A549 (cell line): ENCODE data around the gene CDH4.

Experiments used
- POLR2A ChIP-seq: IDR thresholded peaks from 2 replicates; pipeline ENCODE4 v1.6.1; 2012; ENCODE audit warnings: mild to moderate bottlenecking, low read length
- TF ChIP-seq, protein P1 (sequence below): fragments of >200 bp; sonication (Bioruptor Twin); formaldehyde crosslinking; IDR thresholded peaks from 3 replicates; pipeline ENCODE4 v1.5.1; 2016
- TF ChIP-seq, protein P2 (sequence below): IDR thresholded peaks from 2 replicates; pipeline ENCODE4 v1.6.1; 2012

DNA sequence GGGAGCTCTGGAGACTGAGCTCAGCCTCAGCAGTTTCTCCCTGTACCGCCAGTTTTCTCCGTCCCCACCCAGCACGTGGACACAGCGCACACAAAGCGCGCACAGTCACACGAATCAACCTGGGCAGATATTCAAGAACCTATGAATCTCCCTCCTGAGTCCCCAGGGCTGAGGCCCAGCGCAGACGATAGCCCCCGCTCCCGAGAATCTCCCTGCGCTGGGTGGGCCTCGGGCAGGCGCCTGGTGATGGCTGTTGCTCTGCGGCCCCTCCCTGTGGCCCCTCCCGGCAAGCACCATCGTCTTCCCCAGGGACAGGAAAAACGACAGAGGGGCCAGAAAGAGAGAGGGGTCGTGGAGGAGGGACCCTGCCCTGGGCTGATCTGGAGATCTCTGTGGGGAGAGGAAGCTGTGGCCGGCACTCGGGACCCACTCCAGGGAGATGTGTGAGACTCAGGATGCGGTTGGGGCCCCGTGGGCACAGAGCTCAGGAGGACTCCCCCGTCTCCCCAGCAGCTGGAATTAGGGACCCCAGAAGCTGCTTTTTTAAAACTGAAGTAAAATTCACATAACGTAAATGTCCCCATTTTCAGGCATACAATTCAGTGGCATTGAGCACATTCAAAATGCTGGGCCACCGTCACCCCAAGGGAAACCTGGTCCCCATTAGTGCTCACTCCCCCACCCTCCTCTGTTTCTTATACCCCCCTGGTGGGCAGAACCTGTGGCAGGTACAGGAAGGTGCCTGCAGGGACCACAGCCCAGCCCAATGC lies 482.9 kb downstream of the CDH4 start:
- no peak for TF ChIP-seq POLR2A
- TF ChIP-seq, protein P1, sequence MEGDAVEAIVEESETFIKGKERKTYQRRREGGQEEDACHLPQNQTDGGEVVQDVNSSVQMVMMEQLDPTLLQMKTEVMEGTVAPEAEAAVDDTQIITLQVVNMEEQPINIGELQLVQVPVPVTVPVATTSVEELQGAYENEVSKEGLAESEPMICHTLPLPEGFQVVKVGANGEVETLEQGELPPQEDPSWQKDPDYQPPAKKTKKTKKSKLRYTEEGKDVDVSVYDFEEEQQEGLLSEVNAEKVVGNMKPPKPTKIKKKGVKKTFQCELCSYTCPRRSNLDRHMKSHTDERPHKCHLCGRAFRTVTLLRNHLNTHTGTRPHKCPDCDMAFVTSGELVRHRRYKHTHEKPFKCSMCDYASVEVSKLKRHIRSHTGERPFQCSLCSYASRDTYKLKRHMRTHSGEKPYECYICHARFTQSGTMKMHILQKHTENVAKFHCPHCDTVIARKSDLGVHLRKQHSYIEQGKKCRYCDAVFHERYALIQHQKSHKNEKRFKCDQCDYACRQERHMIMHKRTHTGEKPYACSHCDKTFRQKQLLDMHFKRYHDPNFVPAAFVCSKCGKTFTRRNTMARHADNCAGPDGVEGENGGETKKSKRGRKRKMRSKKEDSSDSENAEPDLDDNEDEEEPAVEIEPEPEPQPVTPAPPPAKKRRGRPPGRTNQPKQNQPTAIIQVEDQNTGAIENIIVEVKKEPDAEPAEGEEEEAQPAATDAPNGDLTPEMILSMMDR = no peak
- TF ChIP-seq, protein P2, sequence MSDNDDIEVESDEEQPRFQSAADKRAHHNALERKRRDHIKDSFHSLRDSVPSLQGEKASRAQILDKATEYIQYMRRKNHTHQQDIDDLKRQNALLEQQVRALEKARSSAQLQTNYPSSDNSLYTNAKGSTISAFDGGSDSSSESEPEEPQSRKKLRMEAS = no peak
